HCT116 (cell line): ENCODE measurements around the gene ITPK1. TPM values are rescaled to one million over a fixed set of nuclear protein-coding genes. Genes with fewer than 3 reads are reported as not detected.

Source experiments
- ATAC-seq: fragments of 200-7000 bp; cut with Tn5 transposase; 2 replicates; pipeline ENCODE4 v1.9.1; 2020; ENCODE audit warnings: mild to moderate bottlenecking, moderate library complexity
- BruUV-seq: library from RNA; stranded (reverse); fragments of 400-500 nt; replicated peaks from 2 replicates; lab custom pipeline; 2021; lab: Mats Ljungman, UMichigan
- CTCF ChIA-PET: fragments of 300-600 bp; sonication (Branson Sonifier 250); formaldehyde crosslinking; loops from one replicate; lab custom pipeline; 2021; ENCODE audit warnings: antibody characterized with exemption; lab: Charles Lee
- POLR2A ChIA-PET: fragments of 300-600, 350-600 bp; sonication (Branson Sonifier 250); formaldehyde crosslinking; loops from one replicate; lab custom pipeline; 2021; ENCODE audit warnings: antibody characterized with exemption; lab: Charles Lee
- RAD21 ChIA-PET, 2 experiments: fragments of 300-600 bp; sonication (Branson Sonifier 250); formaldehyde crosslinking; loops; one replicate each; lab custom pipeline; 2023; ENCODE audit warnings: low total read pairs in 2 of 2; ENCODE audit not compliant: uncharacterized antibody in 2 of 2, unreplicated experiment in 2 of 2, low non-redundant PET in 1 of 2; lab: Charles Lee
- DNase-seq: peaks from one replicate; pipeline ENCODE4 v3.0.0-alpha.2; 2010; ENCODE audit warnings: low read depth, low spot score
- H2AFZ ChIP-seq: fragments of 200-600 bp; shearing (Covaris generic), sonication (generic); 2 replicates; pipeline ENCODE4 v1.6.1; 2017; ENCODE audit warnings: low read depth, mixed run types, mixed read lengths, antibody characterized with exemption, low read length; ENCODE audit not compliant: poor library complexity, severe bottlenecking
- H3K27ac ChIP-seq: 2 replicates; pipeline ENCODE4 v1.5.1; 2012; ENCODE audit warnings: low read depth, low read length
- H3K27me3 ChIP-seq: fragments of 200-600 bp; sonication (generic); 2 replicates; pipeline ENCODE4 v1.6.1; 2016; ENCODE audit warnings: mixed run types, low read length, mixed read lengths; ENCODE audit not compliant: insufficient read depth
- H3K36me3 ChIP-seq, 2 experiments: fragments of 200-500 bp in 1 of 2; fragments of 200-600 bp in 1 of 2; sonication (Bioruptor generic) in 1 of 2; sonication (generic) in 1 of 2; 2 replicates each; pipeline versions ENCODE4 v1.5.1 to v1.6.1; 2014 to 2016; ENCODE audit warnings: low read length in 2 of 2, inconsistent platforms in 1 of 2, mixed read lengths in 1 of 2, mixed run types in 1 of 2; ENCODE audit not compliant: insufficient read depth in 2 of 2, control insufficient read depth in 1 of 2
- H3K4me1 ChIP-seq, 2 experiments: fragments of 200-600 bp in 1 of 2; sonication (generic) in 1 of 2; 2 replicates each; pipeline versions ENCODE4 v1.5.1 to v1.6.1; 2012 to 2017; ENCODE audit warnings: low read length in 2 of 2, inconsistent platforms in 1 of 2, mild to moderate bottlenecking in 1 of 2, mixed read lengths in 1 of 2, mixed run types in 1 of 2, moderate library complexity in 1 of 2; ENCODE audit not compliant: insufficient read depth in 2 of 2, control insufficient read depth in 1 of 2
- H3K4me2 ChIP-seq: fragments of 200-600 bp; sonication (generic); 2 replicates; pipeline ENCODE4 v1.6.1; 2017; ENCODE audit warnings: mixed run types, low read length, mixed read lengths
- H3K4me3 ChIP-seq, 2 experiments: fragments of 200-600 bp in 1 of 2; sonication (generic) in 1 of 2; replicated peaks in 1 of 2; 2 replicates each; pipeline ENCODE4 v1.5.1; 2011 to 2016; ENCODE audit warnings: low read length in 2 of 2, control low read depth in 1 of 2, low read depth in 1 of 2, mild to moderate bottlenecking in 1 of 2, mixed read lengths in 1 of 2, mixed run types in 1 of 2
- H3K79me2 ChIP-seq: fragments of 200-600 bp; sonication (generic); 2 replicates; pipeline ENCODE4 v1.6.1; 2017; ENCODE audit warnings: mild to moderate bottlenecking, mixed run types, low read length, moderate library complexity, mixed read lengths; ENCODE audit not compliant: insufficient read depth
- H3K9ac ChIP-seq: fragments of 200-600 bp; sonication (generic); 2 replicates; pipeline ENCODE4 v1.6.1; 2016; ENCODE audit warnings: low read length, mixed read lengths
- H3K9me2 ChIP-seq: fragments of 200-600 bp; sonication (generic), shearing (Covaris generic); 2 replicates; pipeline ENCODE4 v1.6.1; 2017; ENCODE audit warnings: mixed run types, mild to moderate bottlenecking, moderate library complexity; ENCODE audit not compliant: insufficient read depth
- H3K9me3 ChIP-seq, 2 experiments: fragments of 200-500 bp in 1 of 2; fragments of 200-600 bp in 1 of 2; sonication (Bioruptor generic) in 1 of 2; sonication (generic) in 1 of 2; 2 replicates each; pipeline ENCODE4 v1.6.1; 2014 to 2017; ENCODE audit warnings: low read length in 2 of 2, mixed read lengths in 2 of 2, inconsistent platforms in 1 of 2, low read depth in 1 of 2, mild to moderate bottlenecking in 1 of 2, mixed run types in 1 of 2, moderate library complexity in 1 of 2; ENCODE audit not compliant: control insufficient read depth in 1 of 2, insufficient read depth in 1 of 2
- H4K20me1 ChIP-seq: fragments of 200-600 bp; sonication (generic), shearing (Covaris generic); 2 replicates; pipeline ENCODE4 v1.6.1; 2017; ENCODE audit warnings: mixed run types, mild to moderate bottlenecking, moderate library complexity; ENCODE audit not compliant: insufficient read depth
- ATF3 ChIP-seq: IDR thresholded peaks from 2 replicates; pipeline ENCODE4 v1.6.1; 2012
- CEBPB ChIP-seq: IDR thresholded peaks from 2 replicates; pipeline ENCODE4 v1.6.1; 2012; ENCODE audit warnings: low read depth
- CTCF ChIP-seq, 3 experiments: fragments of 200-600 bp in 1 of 3; sonication (generic) in 1 of 3; IDR thresholded peaks in 2 of 3; conservative IDR thresholded peaks in 1 of 3; 2 replicates each; pipeline ENCODE4 v1.5.1; 2012 to 2017; ENCODE audit warnings: low read depth in 2 of 3, low read length in 2 of 3, antibody characterized with exemption in 1 of 3, borderline replicate concordance in 1 of 3, control low read depth in 1 of 3, mild to moderate bottlenecking in 1 of 3, mixed read lengths in 1 of 3, mixed run types in 1 of 3, moderate library complexity in 1 of 3; ENCODE audit not compliant: insufficient read depth in 1 of 3
- EGR1 ChIP-seq: IDR thresholded peaks from 2 replicates; pipeline ENCODE4 v1.6.1; 2012; ENCODE audit warnings: low read depth
- JUND ChIP-seq: IDR thresholded peaks from 2 replicates; pipeline ENCODE4 v1.6.1; 2012
- MAX ChIP-seq: IDR thresholded peaks from 2 replicates; pipeline ENCODE4 v1.6.1; 2012
- POLR2A ChIP-seq: IDR thresholded peaks from 2 replicates; pipeline ENCODE4 v1.7.0; 2011; ENCODE audit warnings: borderline replicate concordance; ENCODE audit not compliant: insufficient read depth, insufficient read length; ENCODE audit errors: extremely low read depth
- RAD21 ChIP-seq: IDR thresholded peaks from 2 replicates; pipeline ENCODE4 v1.6.1; 2012; ENCODE audit warnings: low read depth, mild to moderate bottlenecking
- TCF7L2 ChIP-seq: IDR thresholded peaks from 2 replicates; pipeline ENCODE4 v1.7.0; 2011; ENCODE audit warnings: borderline replicate concordance, inconsistent platforms; ENCODE audit not compliant: insufficient read depth, insufficient read length; ENCODE audit errors: extremely low read depth
- ZFX ChIP-seq: fragments of 450-650 bp; IDR thresholded peaks from 2 replicates; pipeline ENCODE4 v1.6.1; 2017
- intact Hi-C: fragments of 100-400 bp; cut with micrococcal nuclease; formaldehyde crosslinking; loops from 2 replicates; pipeline ENCODE4 v1.10.0; 2022
- total RNA-seq: library from RNA; stranded (reverse); gene quantifications from one replicate; pipeline ENCODE4 v1.2.1, GENCODE V29; 2021; ENCODE audit not compliant: unreplicated experiment

Gene ITPK1
- total RNA-seq, 1 experiment from 2014 or later: 70.2 TPM

- ChIA-PET RAD21 (interaction anchor here in 1 of 2 experiments (0.6 to 0.9 kb wide), 2 partner anchors 180 to 187 kb away, joined by 4 to 5 read pairs; no protein-coding TSS in a partner anchor), CTCF (interaction anchor here (0.6 to 1.5 kb wide), 15 partner anchors 10 to 267 kb away, joined by 3 to 17 read pairs (median 4); partner anchors contain the start of genes GON7 and UBR7), POLR2A (interaction anchor here (0.7 kb wide), 1 partner anchor 163 kb away, joined by 3 read pairs; no protein-coding TSS in a partner anchor)
- H3K9me2 ChIP-seq: no peaks in the 10 kb centered on the region
- no peak overlapping the region for H2AFZ ChIP-seq
- no peaks in the 10 kb centered on the region for H3K9me3 ChIP-seq
- peaks cover 0 to 3% of the 10 kb centered on the region in 2 experiments; a peak in 1 of 4 replicates for H3K4me1 ChIP-seq
- TF ChIP-seq ZFX: no peak
- TF ChIP-seq CTCF (IDR thresholded peaks at IDR 0.05 in 2 of 3, conservative IDR thresholded peaks at IDR 0.05 in 1 of 3; ENCODE audit: borderline replicate concordance in 1 of 3, insufficient read depth in 1 of 3, low read depth in 2 of 3, low read length in 2 of 3): peak; percentile 86 to 92 (median 91)
- peak; percentile 98 for TF ChIP-seq RAD21
- intact Hi-C loops: loop anchor here (1.0 to 10.0 kb wide), 6 partner anchors 161 to 953 kb away; no protein-coding TSS in a partner anchor
- DNase-seq (peak; percentile 27), ATAC-seq (peak; percentile 97)
- no TSS peak for BruUV-seq
- no peaks in the 10 kb centered on the region for H4K20me1 ChIP-seq
- H3K27ac ChIP-seq: no peak overlapping the region
- no peaks in the 10 kb centered on the region for H3K79me2 ChIP-seq
- H3K9ac ChIP-seq: peak overlapping the region; percentile 26; the same call in 1 of the 2 replicates
- no peak overlapping the region for H3K4me2 ChIP-seq
- H3K4me3 ChIP-seq: no peak overlapping the region
- H3K27me3 ChIP-seq: no peaks in the 10 kb centered on the region
- H3K36me3 ChIP-seq: no peaks in the 10 kb centered on the region
Measured at GRCh38 chr14:92951912-92952471, 163.7 kb downstream of the ITPK1 start.

GRCh38 chr14:92951261-92951660 is 164.5 kb downstream of the ITPK1 start:
- TF ChIP-seq EGR1 (no peak), MAX (no peak), CEBPB (no peak), JUND (no peak), RAD21 (no peak), POLR2A (no peak), ATF3 (no peak), TCF7L2 (no peak)
- ATAC-seq (no peak), DNase-seq (no peak)
- Histone ChIP-seq H3K79me2 (no peaks in the 10 kb centered on the region), H3K4me1 (peaks cover 6 to 11% of the 10 kb centered on the region in 2 experiments), H4K20me1 (no peaks in the 10 kb centered on the region), H3K9me3 (no peaks in the 10 kb centered on the region), H3K9ac (no peak overlapping the region), H3K36me3 (no peaks in the 10 kb centered on the region), H3K4me3 (no peak overlapping the region), H3K9me2 (no peaks in the 10 kb centered on the region), H2AFZ (no peak overlapping the region), H3K27ac (no peak overlapping the region), H3K4me2 (no peak overlapping the region), H3K27me3 (no peaks in the 10 kb centered on the region)
- intact Hi-C loops: loop anchor here (10.0 kb wide), 1 partner anchor 954 kb away; no protein-coding TSS in a partner anchor
- POLR2A ChIA-PET: interaction anchor here (0.7 kb wide), 1 partner anchor 164 kb away, joined by 3 read pairs; no protein-coding TSS in a partner anchor
- no TSS peak for BruUV-seq
- CTCF ChIA-PET: interaction anchor here (1.0 to 1.5 kb wide), 8 partner anchors 11 to 227 kb away, joined by 3 to 17 read pairs (median 4); no protein-coding TSS in a partner anchor
- RAD21 ChIA-PET: no interaction called here
